ENCODE results near the gene GATA1.

GRCh38 chrX:48753708-48754228, 32.6 kb upstream of the GATA1 start:
- no peak for TF ChIP-seq CBX8 (IDR thresholded peaks at IDR 0.05)
- no peak for TF ChIP-seq ELK1 (IDR thresholded peaks at IDR 0.05; ENCODE audit: low read depth, low read length)
- TF ChIP-seq MAZ (IDR thresholded peaks at IDR 0.05; ENCODE audit: borderline replicate concordance, low read depth, low read length) = no peak
